Measurements from ENCODE around the gene WDR86.

WDR86 gene

GRCh38 chr7:151395036-151395367, 14.8 kb downstream of the WDR86 start:
- Histone ChIP-seq H2AFZ (ENCODE audit: low read length) (no peak overlapping the region), H3K27ac (ENCODE audit: low read depth, low read length, poor library complexity, severe bottlenecking) (no peak overlapping the region), H3K27me3 (ENCODE audit: insufficient read depth, low read length) (no peaks in the 10 kb centered on the region; the same call in 1 of the 2 replicates), H3K36me3 (ENCODE audit: insufficient read depth, low read length) (no peaks in the 10 kb centered on the region), H3K9me2 (ENCODE audit: low read depth, low read length) (no peaks in the 10 kb centered on the region), H4K20me1 (ENCODE audit: insufficient read depth, low read length) (no peaks in the 10 kb centered on the region), H3K79me2 (ENCODE audit: insufficient read depth, low read length) (no peaks in the 10 kb centered on the region), H3K4me3 (ENCODE audit: low read depth, low read length, poor library complexity, severe bottlenecking) (no peak overlapping the region), H3K9me3 (ENCODE audit: low read length) (no peaks in the 10 kb centered on the region), H3K9ac (ENCODE audit: low read length) (no peak overlapping the region), H3K4me1 (ENCODE audit: insufficient read depth, low read length, severe bottlenecking) (peaks cover 27% of the 10 kb centered on the region), H3F3A (ENCODE audit: insufficient read depth, low read length) (no peaks in the 10 kb centered on the region), H3K4me2 (ENCODE audit: low read length) (no peak overlapping the region)
- no peak for TF ChIP-seq CTCF (IDR thresholded peaks at IDR 0.05; ENCODE audit: low read length)
- TF ChIP-seq EZH2 (IDR thresholded peaks at IDR 0.05; ENCODE audit: borderline replicate concordance, low read length), result no peak

GRCh38 chr7:151394076-151395035, 15.5 kb downstream of the WDR86 start:
- TF ChIP-seq CTCF (IDR thresholded peaks at IDR 0.05; ENCODE audit: low read length) (no peak), EZH2 (IDR thresholded peaks at IDR 0.05; ENCODE audit: borderline replicate concordance, low read length) (no peak)
- H2AFZ ChIP-seq (ENCODE audit: low read length), result no peak overlapping the region
- no peaks in the 10 kb centered on the region for H3K9me3 ChIP-seq (ENCODE audit: low read length)

GRCh38 chr7:151393031-151393977, 16.5 kb downstream of the WDR86 start:
- no peak overlapping the region for H3K9ac ChIP-seq (ENCODE audit: low read length)
- peaks cover 12% of the 10 kb centered on the region for H3K4me1 ChIP-seq (ENCODE audit: insufficient read depth, low read length, severe bottlenecking)
- no peaks in the 10 kb centered on the region for H4K20me1 ChIP-seq (ENCODE audit: insufficient read depth, low read length)
- H3F3A ChIP-seq (ENCODE audit: insufficient read depth, low read length), result no peaks in the 10 kb centered on the region
- TF ChIP-seq EZH2 (IDR thresholded peaks at IDR 0.05; ENCODE audit: borderline replicate concordance, low read length) (no peak), CTCF (IDR thresholded peaks at IDR 0.05; ENCODE audit: low read length) (no peak)
- no peak overlapping the region for H2AFZ ChIP-seq (ENCODE audit: low read length)
- no peak overlapping the region for H3K4me3 ChIP-seq (ENCODE audit: low read depth, low read length, poor library complexity, severe bottlenecking)
- no peaks in the 10 kb centered on the region for H3K79me2 ChIP-seq (ENCODE audit: insufficient read depth, low read length)
- H3K9me2 ChIP-seq (ENCODE audit: low read depth, low read length), result no peaks in the 10 kb centered on the region
- no peaks in the 10 kb centered on the region for H3K9me3 ChIP-seq (ENCODE audit: low read length)
- H3K27ac ChIP-seq (ENCODE audit: low read depth, low read length, poor library complexity, severe bottlenecking), result no peak overlapping the region
- no peaks in the 10 kb centered on the region for H3K36me3 ChIP-seq (ENCODE audit: insufficient read depth, low read length)
- H3K27me3 ChIP-seq (ENCODE audit: insufficient read depth, low read length), result peaks cover 10% of the 10 kb centered on the region
- H3K4me2 ChIP-seq (ENCODE audit: low read length), result no peak overlapping the region

More at GRCh38 chr7:151394076-151395035, 15.5 kb downstream of the WDR86 start:
- Histone ChIP-seq H3F3A (ENCODE audit: insufficient read depth, low read length) (no peaks in the 10 kb centered on the region), H3K4me1 (ENCODE audit: insufficient read depth, low read length, severe bottlenecking) (peaks cover 21% of the 10 kb centered on the region), H3K79me2 (ENCODE audit: insufficient read depth, low read length) (no peaks in the 10 kb centered on the region), H3K27ac (ENCODE audit: low read depth, low read length, poor library complexity, severe bottlenecking) (no peak overlapping the region), H3K36me3 (ENCODE audit: insufficient read depth, low read length) (no peaks in the 10 kb centered on the region), H3K4me3 (ENCODE audit: low read depth, low read length, poor library complexity, severe bottlenecking) (no peak overlapping the region), H3K9ac (ENCODE audit: low read length) (no peak overlapping the region), H4K20me1 (ENCODE audit: insufficient read depth, low read length) (no peaks in the 10 kb centered on the region), H3K27me3 (ENCODE audit: insufficient read depth, low read length) (peaks cover 4% of the 10 kb centered on the region), H3K4me2 (ENCODE audit: low read length) (no peak overlapping the region), H3K9me2 (ENCODE audit: low read depth, low read length) (no peaks in the 10 kb centered on the region)
